Measurements from ENCODE around the gene OSMR.

Gene OSMR

DNA sequence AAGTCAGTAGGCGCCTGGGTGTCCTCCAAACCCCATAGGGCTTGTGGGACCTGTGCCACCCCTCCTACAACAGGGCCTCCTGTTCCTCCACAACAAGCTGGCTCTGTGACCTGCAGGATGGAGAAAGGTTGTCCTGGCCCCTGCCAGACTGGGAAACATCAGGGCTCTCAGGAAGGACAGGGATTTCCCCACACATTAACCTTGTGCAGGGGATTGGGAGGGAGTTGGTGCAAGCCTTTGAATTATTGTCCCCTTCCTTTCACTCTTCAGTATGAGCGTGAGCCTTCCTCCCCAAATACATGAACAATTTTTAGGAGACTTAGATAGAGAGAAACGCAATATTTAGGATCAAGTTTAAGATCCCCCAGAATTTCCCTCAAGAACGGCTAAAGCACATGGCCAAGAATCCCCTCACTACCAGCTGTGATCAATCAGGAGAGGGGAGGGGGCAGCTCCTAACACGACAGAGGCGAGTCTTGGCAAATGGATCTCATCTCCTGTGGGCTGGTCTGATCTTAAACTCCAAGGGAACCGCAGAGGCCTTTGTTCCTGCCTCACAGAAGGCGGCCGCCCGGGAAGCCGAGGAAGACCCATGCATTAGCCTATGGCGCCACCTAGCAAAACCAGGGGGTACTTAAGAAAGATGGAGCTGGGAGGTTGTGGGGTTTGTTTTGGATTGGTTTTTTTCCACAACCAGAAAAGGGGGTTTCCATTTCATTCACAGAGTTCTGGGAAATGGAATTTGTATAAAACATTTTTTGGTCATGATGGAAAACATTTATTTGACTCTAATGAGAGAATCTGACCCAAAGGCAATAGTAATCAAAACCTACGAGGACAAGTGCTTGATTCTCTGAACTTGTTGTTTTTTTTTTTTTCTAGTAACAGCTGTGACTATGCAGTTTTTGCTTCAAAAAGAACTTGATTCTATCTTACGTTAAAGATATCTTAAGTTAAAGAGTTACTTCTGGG, 36.1 kb upstream of the OSMR start:
- H3K4me3 Mint-ChIP-seq, result no peak overlapping the region
- no peaks in the 10 kb centered on the region for H3K36me3 Mint-ChIP-seq (ENCODE audit: low read depth)
- H3K27ac Mint-ChIP-seq, result no peak overlapping the region
- TF ChIP-seq, protein P1, sequence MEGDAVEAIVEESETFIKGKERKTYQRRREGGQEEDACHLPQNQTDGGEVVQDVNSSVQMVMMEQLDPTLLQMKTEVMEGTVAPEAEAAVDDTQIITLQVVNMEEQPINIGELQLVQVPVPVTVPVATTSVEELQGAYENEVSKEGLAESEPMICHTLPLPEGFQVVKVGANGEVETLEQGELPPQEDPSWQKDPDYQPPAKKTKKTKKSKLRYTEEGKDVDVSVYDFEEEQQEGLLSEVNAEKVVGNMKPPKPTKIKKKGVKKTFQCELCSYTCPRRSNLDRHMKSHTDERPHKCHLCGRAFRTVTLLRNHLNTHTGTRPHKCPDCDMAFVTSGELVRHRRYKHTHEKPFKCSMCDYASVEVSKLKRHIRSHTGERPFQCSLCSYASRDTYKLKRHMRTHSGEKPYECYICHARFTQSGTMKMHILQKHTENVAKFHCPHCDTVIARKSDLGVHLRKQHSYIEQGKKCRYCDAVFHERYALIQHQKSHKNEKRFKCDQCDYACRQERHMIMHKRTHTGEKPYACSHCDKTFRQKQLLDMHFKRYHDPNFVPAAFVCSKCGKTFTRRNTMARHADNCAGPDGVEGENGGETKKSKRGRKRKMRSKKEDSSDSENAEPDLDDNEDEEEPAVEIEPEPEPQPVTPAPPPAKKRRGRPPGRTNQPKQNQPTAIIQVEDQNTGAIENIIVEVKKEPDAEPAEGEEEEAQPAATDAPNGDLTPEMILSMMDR (IDR thresholded peaks at IDR 0.05), result peak; percentile 92
- no peaks in the 10 kb centered on the region for H3K9me3 Mint-ChIP-seq
- DNase-seq, result peak; percentile 83
- peaks cover 4% of the 10 kb centered on the region for H3K27me3 Mint-ChIP-seq (ENCODE audit: low read depth, poor library complexity)
- H3K4me1 Mint-ChIP-seq, result peaks cover 22% of the 10 kb centered on the region

DNA sequence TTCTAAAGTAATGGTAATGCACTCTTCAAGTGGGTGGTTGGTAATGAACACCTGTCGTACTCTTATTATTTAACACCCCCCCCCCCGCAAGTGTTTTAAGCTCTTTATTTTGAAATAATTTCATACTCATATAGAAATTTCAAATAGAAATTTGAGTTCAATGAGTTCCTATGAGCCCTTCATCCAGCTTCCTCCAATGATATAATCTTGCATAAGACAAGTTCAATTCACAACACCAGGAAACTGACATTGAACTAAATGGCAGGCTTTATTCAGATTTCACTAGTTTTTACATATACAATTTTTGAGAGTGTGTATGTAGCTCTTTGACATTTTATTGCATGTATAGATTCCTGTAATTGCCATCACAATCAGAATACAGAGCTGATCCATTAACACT, 30.9 kb upstream of the OSMR start:
- TF ChIP-seq, protein P1 (IDR thresholded peaks at IDR 0.05), result no peak
- no peak for DNase-seq
- Mint-ChIP-seq H3K9me3 (peaks cover 11% of the 10 kb centered on the region), H3K36me3 (ENCODE audit: low read depth) (no peaks in the 10 kb centered on the region), H3K27ac (no peak overlapping the region), H3K4me3 (no peak overlapping the region), H3K4me1 (peaks cover 16% of the 10 kb centered on the region), H3K27me3 (ENCODE audit: low read depth, poor library complexity) (peaks cover 9% of the 10 kb centered on the region)

DNA sequence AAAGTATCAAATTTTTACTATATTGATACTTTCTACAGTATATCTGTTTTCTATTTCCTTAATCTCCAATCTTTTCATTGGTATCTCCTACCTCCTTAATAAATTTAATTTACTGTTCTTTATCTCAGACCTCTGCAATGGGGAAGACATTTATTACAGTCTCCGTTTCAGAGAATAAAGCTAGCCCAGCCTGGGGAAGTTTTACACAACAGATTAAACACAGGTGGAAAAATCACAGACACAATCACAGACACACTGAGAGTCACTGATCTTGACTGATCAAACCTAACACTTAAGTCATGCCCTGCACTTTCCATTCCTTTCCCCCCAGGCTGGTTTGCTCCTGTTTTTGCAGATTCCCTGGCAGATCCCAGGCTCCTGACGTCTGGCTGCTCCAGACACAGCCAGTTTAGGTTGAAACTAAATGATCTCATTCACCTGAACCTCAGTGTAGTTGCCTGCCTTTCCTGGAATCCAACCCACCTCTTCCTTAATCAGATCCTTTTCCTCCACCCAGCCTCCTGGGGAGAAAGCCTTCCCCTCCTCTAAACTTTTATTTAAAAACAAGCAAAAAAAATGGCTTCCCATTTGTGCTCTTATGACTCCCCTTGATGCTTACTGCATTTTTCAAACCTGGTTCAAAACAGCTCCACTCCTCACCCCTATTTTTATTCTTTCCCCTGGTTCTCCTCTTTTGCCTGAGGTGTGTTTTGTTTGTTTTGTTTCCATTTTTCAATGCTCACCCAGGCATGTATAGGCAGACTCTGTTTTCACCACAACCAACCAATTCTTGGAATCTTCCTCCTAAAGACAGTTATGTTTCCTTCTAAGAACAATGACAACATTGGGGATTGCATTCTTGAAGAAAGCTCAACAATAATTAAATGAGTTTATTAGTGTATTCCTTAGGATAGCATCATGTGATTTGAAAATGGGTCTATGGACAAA, 29.5 kb upstream of the OSMR start:
- TF ChIP-seq, protein P1 (IDR thresholded peaks at IDR 0.05), result no peak
- no peaks in the 10 kb centered on the region for H3K36me3 Mint-ChIP-seq (ENCODE audit: low read depth)
- H3K4me3 Mint-ChIP-seq, result no peak overlapping the region
- H3K4me1 Mint-ChIP-seq, result peaks cover 14% of the 10 kb centered on the region
- peaks cover 9% of the 10 kb centered on the region for H3K27me3 Mint-ChIP-seq (ENCODE audit: low read depth, poor library complexity)
- peaks cover 16% of the 10 kb centered on the region for H3K9me3 Mint-ChIP-seq
- H3K27ac Mint-ChIP-seq, result peak overlapping the region; percentile 55
- no peak for DNase-seq

DNA sequence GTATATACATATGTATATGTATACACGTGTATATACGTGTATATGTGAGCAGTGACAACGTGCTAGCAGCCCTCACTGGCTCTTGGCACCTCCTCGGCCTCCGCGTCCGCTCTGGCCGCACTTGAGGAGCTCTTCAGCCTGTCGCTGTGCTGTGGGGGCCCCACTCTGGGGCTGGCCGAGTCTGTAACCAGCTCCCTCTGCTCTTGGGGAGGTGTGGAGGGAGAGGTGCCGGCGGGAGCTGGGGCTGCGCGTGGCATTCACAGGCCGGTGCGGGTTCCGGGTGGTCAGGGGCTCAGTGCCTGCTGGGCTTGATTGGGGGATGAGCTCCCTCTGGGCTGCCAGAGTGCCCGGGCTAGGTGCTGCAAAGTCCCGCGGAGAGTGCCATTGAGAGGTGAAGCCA, 24.1 kb upstream of the OSMR start:
- Mint-ChIP-seq H3K4me1 (peaks cover 1% of the 10 kb centered on the region), H3K27ac (no peak overlapping the region), H3K9me3 (peaks cover 24% of the 10 kb centered on the region), H3K36me3 (ENCODE audit: low read depth) (no peaks in the 10 kb centered on the region), H3K27me3 (ENCODE audit: low read depth, poor library complexity) (no peaks in the 10 kb centered on the region), H3K4me3 (no peak overlapping the region)
- DNase-seq, result no peak
- TF ChIP-seq, protein P1 (IDR thresholded peaks at IDR 0.05), result no peak

DNA sequence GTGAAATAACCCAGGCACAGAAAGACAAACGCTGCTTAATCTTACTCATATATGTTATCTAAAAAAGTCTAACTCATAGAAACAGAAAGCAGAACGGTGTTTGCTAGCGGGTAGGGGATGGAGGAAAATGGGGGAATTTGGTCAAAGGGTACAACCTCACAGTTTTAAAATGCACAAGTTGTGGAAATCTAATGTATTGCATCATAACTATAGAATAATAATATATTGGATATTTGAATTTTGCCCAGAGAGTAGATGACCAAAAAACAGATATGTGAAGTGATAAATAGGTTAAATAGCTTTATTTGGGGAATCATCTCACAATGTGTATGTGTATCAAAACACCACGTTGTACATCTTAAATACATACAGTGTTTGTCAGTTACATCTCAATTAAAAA, 22.3 kb upstream of the OSMR start:
- no peak overlapping the region for H3K27ac Mint-ChIP-seq
- DNase-seq, result no peak
- peaks cover 23% of the 10 kb centered on the region for H3K9me3 Mint-ChIP-seq
- TF ChIP-seq, protein P1 (IDR thresholded peaks at IDR 0.05), result no peak
- no peaks in the 10 kb centered on the region for H3K4me1 Mint-ChIP-seq
- H3K27me3 Mint-ChIP-seq (ENCODE audit: low read depth, poor library complexity), result no peaks in the 10 kb centered on the region
- H3K36me3 Mint-ChIP-seq (ENCODE audit: low read depth), result no peaks in the 10 kb centered on the region
- no peak overlapping the region for H3K4me3 Mint-ChIP-seq
